Left lung (tissue), 10 donors: ENCODE measurements around the gene ARHGAP26. TPM values are rescaled to one million over a fixed set of nuclear protein-coding genes. Genes with fewer than 3 reads are reported as not detected.

Experiments
- ATAC-seq: fragments of 200-7000 bp; cut with Tn5 transposase; one replicate; pipeline ENCODE4 v1.9.1; 2020; ENCODE audit warnings: moderate library complexity
- DNase-seq, 4 donors: peaks; one replicate each; pipeline ENCODE4 v3.0.0-alpha.2; 2013 to 2020
- H3K27ac ChIP-seq, 2 donors: fragments of 200-600 bp; sonication (generic) in 1 of 2; one replicate each; pipeline versions ENCODE4 v1.5.0 to v1.8.0; 2020 to 2021
- H3K27me3 ChIP-seq, 2 donors: fragments of 200-600 bp; sonication (generic) in 1 of 2; one replicate each; pipeline versions ENCODE4 v1.5.0 to v1.8.0; 2020 to 2021
- H3K36me3 ChIP-seq, 2 donors: fragments of 200-600 bp; sonication (generic) in 1 of 2; one replicate each; pipeline versions ENCODE4 v1.5.0 to v1.8.0; 2020 to 2021
- H3K4me1 ChIP-seq, 2 donors: fragments of 200-600 bp; one replicate each; pipeline ENCODE4 v1.8.0; 2021
- H3K4me3 ChIP-seq, 2 donors: fragments of 200-600 bp; sonication (generic) in 1 of 2; one replicate each; pipeline versions ENCODE4 v1.5.0 to v1.8.0; 2020 to 2021; ENCODE audit warnings: mild to moderate bottlenecking in 1 of 2
- H3K9me3 ChIP-seq, 2 donors: fragments of 200-600 bp; sonication (generic) in 1 of 2; one replicate each; pipeline versions ENCODE4 v1.5.0 to v1.8.0; 2020 to 2021
- intact Hi-C, 2 donors: fragments of 100-400 bp; cut with DNase I; formaldehyde crosslinking; loops; one replicate each; pipeline versions ENCODE4 v1.11.2 to v1.14.2; 2022
- polyA plus RNA-seq, 6 donors: library from polyadenylated mRNA; unstranded; fragments of 120-200 nt; gene quantifications; one replicate each; pipeline ENCODE4 v1.2.1, GENCODE V29; 2013; ENCODE audit not compliant: insufficient read length in 6 of 6
- total RNA-seq, 2 donors: library from RNA; stranded (reverse); fragmentation: NEBNext Ultra II Directional; extraction: Animal tissue kit (Norgen Biotek cat#: 25700); gene quantifications; one replicate each; pipeline ENCODE4 v1.2.1, GENCODE V29; 2021
- TF ChIP-seq, protein P1 (sequence below), 2 donors: fragments of 200-600 bp; sonication (generic) in 1 of 2; IDR thresholded peaks; one replicate each; pipeline versions ENCODE4 v1.5.0 to v1.8.0; 2021; ENCODE audit warnings: antibody characterized with exemption in 2 of 2
- donor health status: DM: no; HTN: yes; CAD: no.
- donor health status: DM: no; HTN: no; CAD: no.

The ARHGAP26 gene
- total and polyA plus RNA-seq, 8 donors = 13.9 to 61.9 (median 14.9) TPM

GRCh38 chr5:143208781-143209510, 438.8 kb downstream of the ARHGAP26 start:
- Histone ChIP-seq H3K27me3 (no peaks in the 10 kb centered on the region), H3K4me3 (no peak overlapping the region), H3K27ac (no peak overlapping the region), H3K4me1 (peaks cover 0 to 15% of the 10 kb centered on the region in 2 donors), H3K9me3 (no peaks in the 10 kb centered on the region), H3K36me3 (no peaks in the 10 kb centered on the region)
- TF ChIP-seq, protein P1, sequence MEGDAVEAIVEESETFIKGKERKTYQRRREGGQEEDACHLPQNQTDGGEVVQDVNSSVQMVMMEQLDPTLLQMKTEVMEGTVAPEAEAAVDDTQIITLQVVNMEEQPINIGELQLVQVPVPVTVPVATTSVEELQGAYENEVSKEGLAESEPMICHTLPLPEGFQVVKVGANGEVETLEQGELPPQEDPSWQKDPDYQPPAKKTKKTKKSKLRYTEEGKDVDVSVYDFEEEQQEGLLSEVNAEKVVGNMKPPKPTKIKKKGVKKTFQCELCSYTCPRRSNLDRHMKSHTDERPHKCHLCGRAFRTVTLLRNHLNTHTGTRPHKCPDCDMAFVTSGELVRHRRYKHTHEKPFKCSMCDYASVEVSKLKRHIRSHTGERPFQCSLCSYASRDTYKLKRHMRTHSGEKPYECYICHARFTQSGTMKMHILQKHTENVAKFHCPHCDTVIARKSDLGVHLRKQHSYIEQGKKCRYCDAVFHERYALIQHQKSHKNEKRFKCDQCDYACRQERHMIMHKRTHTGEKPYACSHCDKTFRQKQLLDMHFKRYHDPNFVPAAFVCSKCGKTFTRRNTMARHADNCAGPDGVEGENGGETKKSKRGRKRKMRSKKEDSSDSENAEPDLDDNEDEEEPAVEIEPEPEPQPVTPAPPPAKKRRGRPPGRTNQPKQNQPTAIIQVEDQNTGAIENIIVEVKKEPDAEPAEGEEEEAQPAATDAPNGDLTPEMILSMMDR (IDR thresholded peaks at IDR 0.05) = no peak
- intact Hi-C loops = no loop called here
- ATAC-seq (no peak), DNase-seq (no peak)

- Histone ChIP-seq H3K27ac (no peak overlapping the region), H3K4me1 (peaks cover 0 to 15% of the 10 kb centered on the region in 2 donors), H3K36me3 (peaks cover 0 to 10% of the 10 kb centered on the region in 2 donors), H3K27me3 (no peaks in the 10 kb centered on the region), H3K9me3 (no peaks in the 10 kb centered on the region), H3K4me3 (no peak overlapping the region)
- no peak for ATAC-seq
- no peak for DNase-seq
- TF ChIP-seq, protein P1 (IDR thresholded peaks at IDR 0.05) = no peak
- intact Hi-C loops = no loop called here
Measured at GRCh38 chr5:143209881-143210395, 439.8 kb downstream of the ARHGAP26 start.

- no peaks in the 10 kb centered on the region for H3K9me3 ChIP-seq
- peaks cover 0 to 15% of the 10 kb centered on the region in 2 donors for H3K4me1 ChIP-seq
- intact Hi-C loops = no loop called here
- H3K27me3 ChIP-seq = no peaks in the 10 kb centered on the region
- TF ChIP-seq, protein P1 (IDR thresholded peaks at IDR 0.05) = no peak
- H3K27ac ChIP-seq = no peak overlapping the region
- no peak for DNase-seq
- H3K36me3 ChIP-seq = peaks cover 0 to 12% of the 10 kb centered on the region in 2 donors
- H3K4me3 ChIP-seq = no peak overlapping the region
- no peak for ATAC-seq
Measured at GRCh38 chr5:143210576-143210975, 440.4 kb downstream of the ARHGAP26 start.

DNA sequence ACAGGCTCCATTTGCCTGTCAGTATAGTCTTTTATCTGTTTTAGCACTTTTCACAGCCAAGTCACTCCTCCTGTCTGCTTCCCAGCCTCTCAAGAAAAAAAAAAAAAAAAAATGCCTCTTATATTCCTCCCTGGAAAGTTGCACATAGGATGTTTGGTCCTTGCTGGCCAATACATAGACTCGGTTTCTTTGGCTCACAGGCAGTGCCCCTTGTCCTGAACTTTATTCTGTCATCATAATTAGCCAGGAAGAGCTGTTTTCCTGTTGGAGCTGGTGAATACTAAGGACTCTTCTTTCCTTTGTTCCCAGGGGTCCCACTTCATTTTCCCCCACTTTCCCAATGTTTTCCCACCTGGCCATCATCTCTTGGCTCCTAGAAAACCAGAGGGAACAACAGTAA, 442.1 kb downstream of the ARHGAP26 start:
- TF ChIP-seq, protein P1 (IDR thresholded peaks at IDR 0.05) = no peak
- Histone ChIP-seq H3K27me3 (no peaks in the 10 kb centered on the region), H3K4me3 (no peak overlapping the region), H3K36me3 (peaks cover 0 to 22% of the 10 kb centered on the region in 2 donors), H3K27ac (no peak overlapping the region), H3K9me3 (no peaks in the 10 kb centered on the region), H3K4me1 (peaks cover 4 to 29% of the 10 kb centered on the region in 2 donors)
- ATAC-seq = no peak
- no peak for DNase-seq
- intact Hi-C loops = no loop called here

- peak; percentile 25 for ATAC-seq
- Histone ChIP-seq H3K27ac (no peak overlapping the region), H3K4me3 (no peak overlapping the region), H3K27me3 (no peaks in the 10 kb centered on the region), H3K36me3 (peaks cover 0 to 22% of the 10 kb centered on the region in 2 donors), H3K4me1 (peaks cover 4 to 26% of the 10 kb centered on the region in 2 donors), H3K9me3 (no peaks in the 10 kb centered on the region)
- intact Hi-C loops = no loop called here
- DNase-seq = no peak
- TF ChIP-seq, protein P1 (IDR thresholded peaks at IDR 0.05) = no peak
Measured at GRCh38 chr5:143213231-143213850, 443.2 kb downstream of the ARHGAP26 start.
